ENCODE data around the gene SPO11.

SPO11 gene

GRCh38 chr20:57329608-57330221 is at the start of gene SPO11:
TSS of gene SPO11 (plus strand) at chr20:57329803. CDS start at chr20:57329868, 65 bp downstream.
- no peak for DNase-seq

DNA sequence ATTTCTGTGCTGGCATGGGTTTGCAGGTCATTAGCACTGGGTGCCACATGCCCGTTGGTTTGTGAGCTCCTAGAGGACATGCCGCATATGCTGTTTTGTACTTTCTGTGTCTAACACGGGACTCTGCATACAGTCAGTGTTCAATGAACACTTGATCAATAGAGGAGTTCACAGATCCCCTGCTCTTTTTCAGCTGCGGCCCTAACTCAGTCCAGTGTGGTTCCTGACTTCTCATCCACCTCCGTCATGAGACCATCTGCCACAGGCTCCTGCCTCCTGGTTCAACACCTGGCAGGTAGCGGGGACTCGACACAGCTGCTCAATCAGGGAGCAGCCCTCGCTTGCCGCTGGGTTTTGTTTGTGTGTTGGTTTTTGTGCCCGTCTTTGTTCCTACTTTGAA is 49.4 kb upstream of the SPO11 start:
- no peak for DNase-seq

- DNase-seq: no peak
Observed at GRCh38 chr20:57281900-57282299, 47.7 kb upstream of the SPO11 start.

DNA sequence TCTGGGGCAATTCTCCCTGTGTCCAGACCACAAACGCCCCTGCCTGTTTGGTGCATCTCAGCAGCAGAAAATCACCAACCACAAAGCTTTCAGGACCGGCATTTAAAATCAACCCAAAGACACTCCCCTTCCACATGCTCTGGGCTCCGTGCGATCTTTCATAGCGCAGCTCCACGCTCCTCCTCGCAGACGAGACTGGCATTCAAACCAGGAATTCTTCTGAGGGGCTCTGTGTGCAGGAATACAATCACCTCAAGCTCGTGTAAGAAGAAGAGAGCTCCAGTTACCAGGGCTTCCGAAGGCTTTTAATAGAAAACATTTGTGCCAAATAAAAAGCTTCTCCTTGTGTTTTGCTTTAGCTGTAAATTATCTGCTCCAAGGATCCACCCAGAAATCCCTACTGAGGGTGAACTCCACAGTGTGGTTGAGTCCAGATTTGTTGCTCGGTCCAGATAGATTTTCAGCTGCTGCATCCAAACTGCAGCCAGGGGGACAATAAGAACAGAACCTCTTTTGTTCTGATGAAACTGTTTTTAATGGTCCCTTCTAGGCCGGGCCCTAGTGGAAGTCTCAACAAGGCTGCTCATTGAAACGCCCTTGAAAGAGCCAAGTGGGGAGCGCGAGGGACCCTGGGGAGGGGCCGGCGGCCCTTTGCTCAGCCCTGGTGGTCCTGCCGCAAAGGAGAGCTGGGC is 46.8 kb upstream of the SPO11 start:
- DNase-seq: no peak

DNA sequence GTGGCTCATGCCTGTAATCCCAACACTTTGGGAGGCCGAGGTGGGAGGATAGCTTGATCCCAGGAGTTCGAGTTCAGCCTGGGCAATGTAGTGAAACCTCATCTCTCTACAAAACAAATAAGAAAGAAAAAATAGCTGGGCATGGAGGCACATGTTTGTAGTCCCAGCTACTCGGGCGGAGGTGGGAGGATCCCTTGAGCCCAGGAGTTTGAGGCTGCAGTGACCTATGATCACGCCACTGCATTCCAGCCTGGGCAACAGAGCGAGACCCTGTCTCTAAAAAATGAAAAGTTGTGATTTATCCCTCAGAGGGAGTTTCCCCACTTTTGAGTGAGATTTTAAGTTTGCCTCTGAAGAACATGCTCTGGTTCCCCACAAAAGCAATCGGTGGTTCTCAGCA is 45.7 kb upstream of the SPO11 start:
- DNase-seq: no peak

DNA sequence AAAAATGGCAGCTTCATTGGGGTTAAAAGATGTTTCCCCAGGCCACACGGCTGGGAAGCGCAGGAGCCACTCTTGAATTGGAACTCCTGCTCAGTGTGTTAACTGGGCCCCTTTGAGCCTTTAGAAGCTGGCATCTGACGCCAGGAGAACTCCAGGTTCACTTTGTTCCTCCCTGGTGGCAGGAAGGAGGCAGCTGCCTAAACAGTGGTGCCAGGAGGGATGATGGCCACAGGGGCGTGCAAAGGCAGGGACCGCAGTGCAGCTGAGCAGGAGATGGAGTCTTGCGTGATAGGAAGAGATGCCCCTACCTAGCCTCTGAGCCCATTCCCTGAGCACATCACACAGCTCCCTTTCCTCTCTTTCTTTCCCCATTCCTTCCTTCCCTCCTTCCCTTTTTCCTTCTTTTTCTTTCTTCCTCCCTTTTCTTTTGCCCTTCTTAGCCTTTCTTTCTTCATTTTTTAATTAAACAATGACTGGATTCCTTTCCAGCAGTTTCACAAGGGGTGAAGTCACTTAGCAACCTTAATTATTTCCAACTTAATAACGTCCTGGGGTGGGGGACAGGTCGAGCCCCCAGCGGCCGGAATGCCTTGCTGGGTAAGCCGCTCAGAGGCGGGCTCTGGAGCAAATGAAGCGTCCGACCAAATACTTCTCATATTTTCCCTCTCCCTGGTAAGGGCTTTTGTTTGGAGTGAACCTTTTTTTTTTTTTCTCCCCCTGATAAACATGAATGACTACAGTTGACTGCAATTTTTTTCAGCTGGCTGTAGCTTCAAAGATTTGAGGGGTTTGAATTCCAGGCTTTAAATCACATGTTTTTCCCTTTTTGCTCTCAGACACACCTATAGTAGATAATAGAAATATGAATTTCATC is 42.4 kb upstream of the SPO11 start:
- DNase-seq: no peak

DNA sequence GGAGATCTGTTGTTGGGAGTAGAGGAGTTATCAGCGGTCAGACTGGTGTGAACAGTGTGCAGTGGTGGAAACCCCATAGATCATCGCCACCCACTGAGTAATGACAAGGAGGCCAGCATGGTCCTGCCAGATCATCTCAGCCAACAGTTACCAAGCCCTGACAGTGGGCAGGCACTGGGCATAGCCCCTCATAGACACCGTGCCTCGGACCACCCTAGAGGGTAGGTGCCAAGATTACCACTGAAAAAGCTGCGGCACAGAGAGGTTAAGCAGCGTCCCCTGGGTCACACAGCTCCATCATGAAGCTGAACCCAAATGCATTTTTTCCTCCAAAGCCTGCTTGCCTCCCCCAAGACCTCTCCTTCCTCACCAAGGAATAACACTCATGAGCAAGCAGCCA is 41.7 kb upstream of the SPO11 start:
- no peak for DNase-seq

GRCh38 chr20:57288651-57289277 is 40.8 kb upstream of the SPO11 start:
- no peak for DNase-seq

GRCh38 chr20:57289391-57290177 is 40.0 kb upstream of the SPO11 start:
- DNase-seq: no peak

DNA sequence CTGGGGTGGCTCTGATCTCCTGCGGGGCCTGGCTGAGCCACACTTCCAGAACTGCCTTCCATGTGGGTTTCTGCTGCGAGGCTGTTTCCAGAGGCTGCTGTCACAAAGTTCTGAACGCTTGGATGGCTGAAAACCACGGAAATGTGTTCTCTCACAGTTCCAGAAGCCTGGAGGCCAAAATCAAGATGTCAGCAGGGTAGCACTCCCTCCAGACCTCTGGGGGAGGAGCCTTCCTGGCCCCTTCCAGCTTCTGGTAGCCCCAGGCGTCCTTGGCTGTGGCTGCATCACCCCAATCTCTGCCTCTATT is 39.5 kb upstream of the SPO11 start:
- DNase-seq: no peak

DNA sequence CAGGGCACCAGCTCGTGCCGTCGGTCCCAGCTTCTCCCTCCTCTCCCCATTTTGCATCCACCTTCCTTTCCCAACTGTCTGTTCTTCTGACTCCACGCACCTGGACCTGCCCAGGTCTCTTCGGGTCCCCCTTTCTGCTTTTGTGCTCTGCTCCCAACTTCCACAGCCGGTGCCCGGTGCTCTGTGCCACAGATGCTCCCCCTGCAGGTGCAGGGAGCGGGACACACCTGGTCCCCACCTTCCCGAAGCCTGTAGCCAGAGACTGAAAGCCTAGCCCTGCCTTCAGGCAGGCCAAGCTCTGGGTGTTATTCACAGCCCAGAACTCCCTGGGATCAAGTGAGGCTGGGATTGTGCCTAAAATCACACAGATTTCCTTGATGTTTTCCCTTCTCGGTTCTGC is 38.6 kb upstream of the SPO11 start:
- DNase-seq: no peak

DNA sequence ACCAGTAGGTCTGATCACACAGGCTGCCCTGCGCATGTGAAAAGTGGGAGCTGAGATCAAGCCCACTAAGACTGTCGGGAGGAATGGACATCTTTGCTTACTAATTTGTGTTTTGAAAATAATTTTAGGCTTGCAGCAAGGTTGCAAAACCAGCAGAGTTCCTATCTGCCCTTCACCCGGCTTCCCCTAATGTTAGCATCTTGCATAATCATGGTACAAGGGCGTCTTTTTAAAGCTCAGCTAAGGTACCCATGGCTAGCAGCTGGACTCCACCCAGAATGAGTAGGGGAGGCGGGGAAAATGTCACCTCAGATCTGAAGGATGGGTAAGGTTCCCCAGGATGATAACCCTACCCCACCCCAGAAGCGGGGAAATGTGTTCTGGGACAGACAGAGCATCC is 37.9 kb upstream of the SPO11 start:
- no peak for DNase-seq

- DNase-seq: no peak
Observed at GRCh38 chr20:57292611-57293010, 37.0 kb upstream of the SPO11 start.

- DNase-seq: no peak
Observed at GRCh38 chr20:57293995-57294394, 35.6 kb upstream of the SPO11 start.

- no peak for DNase-seq
Observed at GRCh38 chr20:57294550-57294949, 35.1 kb upstream of the SPO11 start.

GRCh38 chr20:57298457-57298856 is 31.1 kb upstream of the SPO11 start:
- DNase-seq: no peak

- no peak for DNase-seq
Observed at GRCh38 chr20:57301026-57301425, 28.6 kb upstream of the SPO11 start.

- DNase-seq: no peak
Observed at GRCh38 chr20:57306747-57307146, 22.9 kb upstream of the SPO11 start.

GRCh38 chr20:57308451-57309271 is 20.9 kb upstream of the SPO11 start:
- no peak for DNase-seq

DNA sequence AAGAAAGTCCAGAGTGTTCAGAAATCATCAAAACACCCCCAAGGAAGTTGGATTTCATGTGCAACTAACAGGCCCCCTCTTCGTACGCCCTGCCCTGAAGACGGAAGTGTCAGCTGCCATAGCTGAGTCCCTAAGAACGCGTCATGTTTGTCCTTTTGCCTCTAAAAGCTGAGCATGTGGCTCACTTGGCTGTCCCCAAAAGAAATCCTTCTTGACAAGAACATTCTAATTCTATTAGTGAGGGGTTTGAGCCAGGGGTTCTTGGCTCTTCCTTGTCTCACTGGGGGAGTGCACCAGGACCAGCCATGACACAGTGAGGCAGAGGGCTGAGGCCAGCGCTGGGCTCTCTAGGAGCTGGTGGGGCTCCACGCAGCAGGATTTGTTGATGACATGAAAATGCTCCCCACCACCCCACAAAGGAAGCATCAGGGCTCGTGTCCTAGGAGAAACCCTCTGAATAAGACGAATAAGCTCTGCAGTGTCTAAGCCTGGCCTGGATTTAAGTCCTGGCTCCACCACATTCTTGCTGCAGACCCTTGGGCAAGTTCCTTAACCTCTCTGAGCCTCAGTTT is 20.0 kb upstream of the SPO11 start:
- no peak for DNase-seq

DNA sequence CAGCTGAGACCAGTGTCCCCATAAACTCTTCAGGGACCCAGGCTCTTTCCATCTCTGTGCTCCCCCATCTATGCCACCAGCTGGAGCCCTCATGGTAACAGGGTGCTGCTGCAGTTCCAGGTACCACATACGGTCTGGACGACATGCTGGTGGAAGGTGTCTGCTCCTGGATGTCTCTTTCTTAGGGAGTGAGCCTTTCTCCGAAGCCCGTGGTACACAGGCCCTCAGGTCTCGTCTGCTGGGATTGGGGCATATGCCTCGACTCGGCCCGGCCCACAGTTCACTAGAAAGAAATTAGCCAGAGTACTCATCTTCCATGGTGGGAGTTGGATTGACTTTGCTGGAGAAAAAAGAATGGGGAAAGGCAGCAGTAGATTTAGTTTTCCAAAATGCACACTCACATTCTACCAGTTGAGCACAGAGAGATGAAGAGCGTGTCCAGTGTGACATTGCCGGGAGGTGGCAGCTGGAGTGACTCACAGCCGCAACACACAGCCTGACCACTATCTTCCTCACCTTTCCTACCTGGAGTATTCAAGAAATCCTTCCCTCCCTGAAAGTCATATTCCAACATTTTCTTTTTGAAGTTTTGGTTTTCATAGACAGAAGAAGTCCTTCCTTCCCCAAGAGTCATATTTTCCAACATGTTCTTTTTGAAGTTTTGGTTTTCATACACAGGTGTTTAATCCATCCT is 18.6 kb upstream of the SPO11 start:
- no peak for DNase-seq
